H1 (cell line): Measurements from ENCODE around the gene ZBTB38. TPM values are rescaled to one million over a fixed set of nuclear protein-coding genes. Genes with fewer than 3 reads are reported as not detected.

Experiments
- BRCA1 ChIP-seq: IDR thresholded peaks from 2 replicates; pipeline ENCODE4 v1.6.1; 2012; ENCODE audit warnings: low read depth, low read length, improper control_type of control experiment
- CHD7 ChIP-seq: fragments of 300-600 bp; sonication (generic); IDR thresholded peaks from 2 replicates; pipeline ENCODE4 v1.7.1; 2012; ENCODE audit warnings: low read length, moderate library complexity, mild to moderate bottlenecking, inconsistent platforms; ENCODE audit not compliant: insufficient replicate concordance
- KDM1A ChIP-seq: fragments of 200-600, 300-600 bp; sonication (generic); IDR thresholded peaks from 2 replicates; pipeline ENCODE4 v1.7.1; 2016; ENCODE audit warnings: mild to moderate bottlenecking, low read length, borderline replicate concordance
- MAFK ChIP-seq: IDR thresholded peaks from 2 replicates; pipeline ENCODE4 v1.6.1; 2012; ENCODE audit warnings: low read depth, mild to moderate bottlenecking, improper control_type of control experiment, low read length
- RBBP5 ChIP-seq: IDR thresholded peaks from 2 replicates; pipeline ENCODE4 v1.7.1; 2012; ENCODE audit warnings: low read depth, mild to moderate bottlenecking, inconsistent platforms, low read length, moderate library complexity, borderline replicate concordance
- SIX5 ChIP-seq: IDR thresholded peaks from 2 replicates; pipeline ENCODE4 v1.6.1; 2011; ENCODE audit warnings: mild to moderate bottlenecking, low read depth, low read length
- SP2 ChIP-seq: IDR thresholded peaks from 2 replicates; pipeline ENCODE4 v1.6.1; 2012; ENCODE audit warnings: mild to moderate bottlenecking, low read length, inconsistent platforms
- TCF12 ChIP-seq: IDR thresholded peaks from 2 replicates; pipeline ENCODE4 v1.6.1; 2011; ENCODE audit warnings: low read depth, mild to moderate bottlenecking, low read length
- polyA plus RNA-seq, 7 experiments: library from polyadenylated mRNA; depleted of rRNA in 3 of 7; stranded (reverse) in 5 of 7; unstranded in 2 of 7; fragments of >200 nt in 5 of 7; fragments of 200-250 nt in 2 of 7; gene quantifications; 1 replicate in 5 of 7; 2 replicates in 1 of 7; 4 replicates in 1 of 7; pipeline versions ENCODE4 v1.2.1 to v1.2.3, GENCODE V29; 2011 to 2013; ENCODE audit warnings: missing spikeins in 2 of 7, mixed read lengths in 2 of 7
- total RNA-seq: library from RNA; stranded (reverse); fragmentation: NEBNext Ultra II Directional; extraction: Animal tissue kit (Norgen Biotek cat#: 25700); gene quantifications from 2 replicates; pipeline ENCODE4 v1.2.1, GENCODE V29; 2021

Gene ZBTB38
- total and polyA plus RNA-seq, 2 of the 8 experiments (the other 6 are each of a cell fraction or from before 2014, with no cell fraction given) = 4.4 to 10.5 TPM

GRCh38 chr3:141379250-141379966 lies 11.1 kb downstream of the ZBTB38 start (continued):
- TF ChIP-seq KDM1A = no peak
- no peak for TF ChIP-seq CHD7
- no peak for TF ChIP-seq MAFK
- no peak for TF ChIP-seq RBBP5
- no peak for TF ChIP-seq BRCA1
- TF ChIP-seq TCF12 = no peak
- TF ChIP-seq SP2 = no peak
- no peak for TF ChIP-seq SIX5
